Left kidney (tissue), 8 donors: ENCODE results near the gene BRME1. TPM values are rescaled to one million over a fixed set of nuclear protein-coding genes. Genes with fewer than 3 reads are reported as not detected.

ENCODE experiments used
- DNase-seq: peaks from one replicate; pipeline ENCODE4 v3.0.0-alpha.2; 2013
- long read RNA-seq, 8 donors: transcript quantifications; one replicate each; lab custom pipeline, GENCODE V29; 2026
- polyA plus RNA-seq: library from polyadenylated mRNA; unstranded; fragments of 120-200 nt; gene quantifications from one replicate; pipeline ENCODE4 v1.2.1, GENCODE V29; 2013; ENCODE audit not compliant: insufficient read length

BRME1 gene
- 6.8 TPM for polyA plus RNA-seq
- long read RNA-seq, donor 1, result 0 reads
- long read RNA-seq, donor 2, partial matches to known transcripts, result 22 of 22 reads
- long read RNA-seq, donor 2, other reads (novel, unspliced or antisense), result 0 of 22 reads
- long read RNA-seq, donor 3, partial matches to known transcripts, result 17 of 25 reads
- long read RNA-seq, donor 3, other reads (novel, unspliced or antisense), result 7 of 25 reads
- long read RNA-seq, donor 4, result 0 reads
- long read RNA-seq, donor 5, result 0 reads
- long read RNA-seq, donor 6, partial matches to known transcripts, result 0 of 1 reads
- long read RNA-seq, donor 6, other reads (novel, unspliced or antisense), result 0 of 1 reads
- long read RNA-seq, donor 7, result 0 reads
- long read RNA-seq, donor 8, partial matches to known transcripts, result 8 of 8 reads
- long read RNA-seq, donor 8, other reads (novel, unspliced or antisense), result 0 of 8 reads

DNA sequence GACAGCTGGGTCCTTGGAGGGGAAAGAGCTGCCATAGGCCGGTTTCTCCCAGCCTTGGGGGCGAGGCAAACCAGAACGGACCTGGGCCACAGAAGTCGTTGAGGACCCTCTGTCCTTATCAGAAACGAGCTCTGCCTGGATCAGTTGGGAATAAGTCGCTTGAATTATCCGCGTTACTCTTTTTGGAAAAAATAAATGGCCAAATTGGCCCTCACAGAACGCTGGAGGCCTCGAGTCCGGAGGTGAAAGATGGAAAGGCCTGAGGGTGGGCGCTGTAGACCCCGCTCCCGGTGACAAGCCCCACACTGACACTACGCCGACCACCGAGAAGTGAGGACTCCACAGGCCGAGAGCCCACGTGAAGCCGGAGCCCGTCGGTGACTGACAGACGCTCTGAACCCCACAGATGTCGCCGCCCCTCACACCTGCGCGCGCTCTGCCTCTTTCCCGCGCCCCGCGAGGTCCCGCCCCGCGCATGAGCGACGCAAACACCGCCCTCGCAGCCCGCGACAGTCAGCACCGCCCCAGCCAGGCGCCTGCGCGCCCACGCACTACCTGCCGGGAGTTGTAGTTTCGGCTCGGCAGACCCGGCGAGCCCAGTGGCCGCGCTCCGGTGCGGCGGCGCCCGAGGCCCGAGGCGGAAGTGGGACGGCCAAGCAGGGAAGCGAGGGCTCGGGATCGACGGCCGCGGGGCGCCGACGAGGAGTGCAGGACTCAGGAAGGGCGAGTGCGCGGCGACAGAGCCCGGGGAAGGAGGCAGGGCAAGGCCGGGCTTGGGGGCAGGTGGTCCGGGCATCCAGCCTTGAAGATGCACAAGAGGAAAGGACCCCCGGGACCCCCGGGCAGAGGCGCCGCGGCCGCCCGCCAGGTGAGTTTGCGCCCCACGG is at the start of gene BRME1, which contains the start of gene CC2D1A:
BRME1 (minus strand) TSS at position 484 of the 887 bp plus-strand sequence. CDS start 1,225 bp downstream, outside the sequence.
CC2D1A (plus strand) TSS at position 568 of the 887 bp plus-strand sequence; CDS start at position 809, 241 bp downstream.
- DNase-seq, result peak; percentile 86

DNA sequence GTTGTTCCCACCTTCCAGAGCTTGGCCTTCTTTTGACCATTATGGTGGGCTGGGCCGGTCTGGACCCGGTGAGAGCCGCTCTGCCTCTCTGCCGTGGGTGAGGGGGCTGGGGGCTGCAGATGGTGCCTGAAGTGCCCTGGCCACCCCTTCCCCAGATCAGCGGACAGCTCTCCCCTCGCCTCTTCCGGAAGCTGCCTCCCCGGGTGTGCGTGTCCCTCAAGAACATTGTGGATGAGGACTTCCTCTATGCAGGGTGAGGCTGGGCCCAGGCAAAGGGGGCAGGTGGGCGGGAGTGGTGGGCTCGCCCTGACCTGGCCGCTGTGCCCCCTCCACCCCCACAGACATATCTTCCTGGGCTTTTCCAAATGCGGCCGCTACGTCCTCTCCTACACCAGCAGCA is 48.3 kb upstream of the BRME1 start:
- DNase-seq, result no peak

DNA sequence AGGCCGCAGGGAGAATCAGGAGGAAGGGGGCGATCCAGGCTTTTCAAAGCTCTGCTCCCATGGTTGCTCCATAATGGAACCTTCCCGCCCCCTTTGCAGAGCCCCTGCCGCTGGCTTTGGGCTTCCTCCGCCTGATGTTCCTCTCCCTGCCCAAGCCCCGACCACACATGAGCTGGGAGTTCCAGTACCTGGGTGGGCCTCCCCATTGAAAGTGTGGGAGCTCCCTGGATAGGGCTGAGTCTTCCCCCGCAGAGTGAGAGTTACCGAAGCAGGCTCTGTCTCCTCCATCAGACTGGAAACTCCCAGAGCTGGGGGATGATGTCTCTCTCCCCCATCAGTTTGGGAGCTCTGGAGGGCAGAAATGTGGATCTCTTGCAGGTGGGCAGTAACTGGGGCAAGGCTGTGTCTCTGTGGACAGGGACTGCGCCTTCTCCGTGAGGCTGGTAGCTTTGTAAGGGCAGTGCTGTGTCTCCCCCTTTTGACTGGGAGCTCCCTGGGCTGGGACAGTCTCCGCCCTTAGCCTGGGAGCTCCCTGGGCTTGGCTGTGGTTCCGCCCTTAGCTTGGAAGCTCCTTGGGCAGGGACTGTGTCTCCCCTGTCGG is 47.1 kb upstream of the BRME1 start:
- DNase-seq, result no peak

DNA sequence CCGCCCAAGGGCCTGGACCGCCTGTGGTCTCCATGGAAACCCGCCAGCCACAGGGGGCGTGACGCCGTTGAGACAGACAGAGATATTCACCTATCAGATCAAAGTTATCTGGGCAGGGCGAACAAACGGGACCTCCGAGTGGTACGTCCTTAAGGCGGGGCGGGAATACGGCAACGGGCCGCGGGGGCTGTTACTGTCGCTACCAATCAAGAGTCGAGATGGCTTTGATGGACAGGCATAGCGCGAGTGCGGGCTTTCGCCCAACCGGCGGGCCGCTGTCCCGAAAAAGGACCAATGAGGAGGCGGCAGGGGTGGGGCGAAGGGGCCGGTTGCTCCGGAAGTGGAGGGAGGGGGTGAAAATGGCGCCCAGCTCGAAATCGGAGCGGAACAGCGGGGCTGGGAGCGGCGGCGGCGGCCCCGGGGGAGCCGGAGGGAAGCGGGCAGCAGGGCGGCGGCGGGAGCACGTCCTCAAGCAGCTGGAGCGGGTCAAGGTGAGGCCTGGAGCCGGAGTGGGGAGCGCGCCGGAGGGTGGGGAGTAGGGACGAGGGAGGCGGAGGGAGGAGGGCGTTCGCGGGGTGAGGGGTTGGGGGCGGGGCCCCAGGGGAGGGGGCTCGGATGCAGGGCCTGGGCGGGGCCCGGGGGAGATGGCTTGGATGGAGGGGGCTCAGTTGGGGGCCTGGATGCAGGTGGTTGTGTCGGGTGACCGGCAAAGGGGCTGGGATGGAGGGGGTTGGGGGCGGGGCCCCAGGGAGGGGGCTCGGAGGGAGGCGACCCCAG is 46.4 kb upstream of the BRME1 start, which contains the start of gene DCAF15:
DCAF15 (plus strand) TSS at position 356 of the 777 bp plus-strand sequence; CDS start at position 360, 4 bp downstream.
- peak; percentile 99 for DNase-seq

- DNase-seq, result no peak
These were observed 45.9 kb upstream of the BRME1 start for GRCh38 chr19:13951799-13952153.

- no peak for DNase-seq
These were observed 45.1 kb upstream of the BRME1 start for GRCh38 chr19:13951043-13951442.

GRCh38 chr19:13946414-13946813 is 40.5 kb upstream of the BRME1 start:
- DNase-seq, result no peak

DNA sequence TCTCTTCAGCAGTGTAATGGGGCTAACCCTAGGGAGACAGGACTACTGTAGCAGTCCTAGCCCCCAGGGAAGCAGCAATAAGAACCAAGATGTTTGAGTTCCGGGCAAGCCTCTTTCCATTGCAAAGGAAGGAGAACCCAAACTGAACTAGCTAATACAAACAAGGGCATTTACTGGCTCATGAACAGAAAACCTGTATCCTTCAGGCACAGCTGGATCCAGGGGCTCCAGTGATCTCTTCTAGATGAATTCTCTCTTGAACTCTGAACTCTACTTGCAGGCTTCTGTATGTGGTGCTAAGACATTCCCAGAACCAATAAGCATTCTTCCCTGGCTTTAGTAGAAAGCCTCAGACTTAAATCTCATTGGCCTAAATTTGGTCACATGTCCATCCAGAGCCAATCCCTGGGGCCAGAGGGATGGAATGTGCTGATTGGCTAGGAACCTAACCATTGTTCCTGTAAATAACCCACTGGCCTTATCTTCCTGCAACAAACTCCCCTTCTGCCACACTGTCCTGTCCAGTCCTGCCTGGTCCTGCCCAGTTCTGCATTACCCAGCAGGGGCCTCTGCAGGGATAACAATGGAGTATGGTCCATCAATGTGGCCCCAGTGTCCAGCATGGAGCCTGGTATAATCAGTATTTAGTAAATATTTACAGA is 36.2 kb upstream of the BRME1 start:
- DNase-seq, result no peak

DNA sequence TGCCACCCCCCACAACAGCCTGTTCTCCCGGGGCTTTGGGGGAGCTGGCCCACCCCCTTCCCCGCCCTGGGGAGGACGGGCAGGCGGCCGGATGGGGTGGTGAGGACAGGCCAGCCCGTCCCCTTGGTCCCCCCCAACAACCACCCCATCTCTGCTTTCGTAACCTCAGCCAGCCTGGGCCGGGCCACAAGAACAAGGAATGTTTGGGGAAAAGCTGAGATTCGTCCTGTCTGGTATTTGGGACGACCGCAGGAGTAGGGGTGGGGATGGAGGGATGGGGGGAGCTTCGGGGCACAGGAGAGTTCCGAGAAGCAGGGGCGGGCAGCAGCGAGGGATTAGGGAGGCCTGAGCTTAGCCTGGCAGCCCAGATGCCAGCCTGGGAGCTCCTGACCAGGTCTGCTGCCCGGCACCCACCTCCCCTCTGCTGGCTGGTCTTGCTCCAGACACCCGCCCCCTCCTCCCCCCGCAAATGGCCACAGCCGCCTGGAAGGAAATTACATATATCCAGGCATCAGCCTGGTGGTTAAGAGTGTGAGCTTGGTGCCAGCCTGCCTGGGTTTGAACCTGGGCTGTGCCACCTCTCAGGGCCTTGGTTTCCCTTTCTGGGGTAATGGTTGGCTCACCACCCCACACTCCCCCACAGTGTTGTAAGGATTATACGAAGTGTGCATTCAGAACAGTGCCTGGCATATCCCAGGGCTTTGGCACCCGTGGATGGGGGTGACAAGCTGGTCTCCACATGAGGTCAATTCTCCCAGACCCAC is 32.6 kb upstream of the BRME1 start, which contains the start of gene PODNL1:
PODNL1 (minus strand) TSS at position 117 of the 764 bp plus-strand sequence. CDS start 236 bp downstream, outside the sequence.
- DNase-seq, result no peak

- no peak for DNase-seq
These were observed 31.8 kb upstream of the BRME1 start for GRCh38 chr19:13937479-13938300.

- no peak for DNase-seq
These were observed 30.0 kb upstream of the BRME1 start for GRCh38 chr19:13935765-13936510.

GRCh38 chr19:13934785-13935109 is 28.8 kb upstream of the BRME1 start:
- no peak for DNase-seq

DNA sequence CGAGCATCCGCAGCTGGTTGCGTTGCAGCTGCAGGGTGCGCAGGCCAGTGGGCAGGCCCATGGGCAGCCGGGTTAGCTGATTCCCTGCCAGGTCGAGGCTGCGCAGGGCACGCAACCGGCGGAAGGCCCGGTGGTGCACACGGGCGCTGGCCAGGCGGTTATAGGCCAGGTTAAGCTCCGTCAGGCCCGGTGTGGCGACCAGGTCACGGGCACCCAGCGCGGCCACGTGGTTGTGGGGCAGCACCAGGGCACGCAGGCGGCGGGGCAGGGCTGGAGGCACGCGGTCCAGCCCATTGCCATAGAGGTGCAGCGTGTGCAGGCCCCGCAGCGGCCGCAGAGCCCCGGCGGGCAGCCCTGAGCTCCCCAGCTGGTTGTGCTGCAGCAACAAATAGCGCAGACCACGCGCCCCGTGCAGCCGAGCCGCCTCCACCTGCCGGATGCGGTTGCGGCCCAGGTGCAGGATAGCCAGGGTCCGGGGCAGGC is 27.0 kb upstream of the BRME1 start:
- no peak for DNase-seq

DNA sequence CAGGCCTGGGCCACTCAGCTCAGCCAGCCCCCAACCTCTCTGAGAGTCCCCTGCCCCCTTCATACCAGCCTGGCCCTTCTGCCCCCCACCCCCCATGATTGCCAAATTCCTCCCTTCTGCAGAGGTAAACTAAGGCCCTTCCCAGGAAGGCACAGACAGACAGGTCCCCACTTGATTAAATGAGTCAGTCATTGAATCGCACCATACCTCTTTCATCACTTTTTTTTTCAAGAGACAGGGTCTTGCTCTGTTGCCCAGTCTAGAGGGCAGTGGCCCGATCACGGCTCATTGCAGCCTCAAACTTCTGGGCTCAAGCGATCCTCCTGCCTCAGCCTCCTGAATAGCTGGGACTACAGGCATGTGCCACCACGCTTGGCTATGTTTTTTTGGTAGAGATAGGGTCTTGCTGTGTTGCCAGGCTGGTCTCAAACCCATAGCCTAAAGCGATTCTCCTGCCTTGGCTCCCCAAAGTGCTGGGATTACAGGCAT is 26.3 kb upstream of the BRME1 start:
- no peak for DNase-seq

- no peak for DNase-seq
These were observed 25.7 kb upstream of the BRME1 start for GRCh38 chr19:13931391-13932148.

- DNase-seq, result no peak
These were observed 24.5 kb upstream of the BRME1 start for GRCh38 chr19:13930402-13930801.

- DNase-seq, result no peak
These were observed 24.0 kb upstream of the BRME1 start for GRCh38 chr19:13929956-13930355.
